ENCODE data around the gene CLINT1. TPM values are rescaled to one million over a fixed set of nuclear protein-coding genes. Genes with fewer than 3 reads are reported as not detected.

Gene CLINT1
- total RNA-seq, 4 donors from 2014 or later = 48.3 to 84.6 (median 61.7) TPM

- H3K4me1 ChIP-seq = peaks cover 0 to 20% (median 7%) of the 10 kb centered on the region in 4 donors
These were observed 115.5 kb downstream of the CLINT1 start, which contains the start of gene LSM11 for GRCh38 chr5:157743163-157744050. Gene LSM11 (plus strand): TSS chr5:157743712. CDS start chr5:157743751, 39 bp downstream.

GRCh38 chr5:157741131-157741530 lies 117.8 kb downstream of the CLINT1 start:
- no peak for DNase-seq (ENCODE audit: low spot score in 2 of 2)
- no peaks in the 10 kb centered on the region for H3K27me3 ChIP-seq
- peaks cover 0 to 20% (median 7%) of the 10 kb centered on the region in 4 donors for H3K4me1 ChIP-seq
- no peaks in the 10 kb centered on the region for H3K9me3 ChIP-seq
- peaks cover 0 to 42% (median 0%) of the 10 kb centered on the region in 3 donors for H3K36me3 ChIP-seq
- no peak overlapping the region for H3K27ac ChIP-seq
- H3K4me3 ChIP-seq = no peak overlapping the region
- no peak for TF ChIP-seq EP300 (IDR thresholded peaks at IDR 0.05)
- no peak for TF ChIP-seq POLR2A (IDR thresholded peaks at IDR 0.05)
- no peak for TF ChIP-seq CTCF (IDR thresholded peaks at IDR 0.05)
- WGBS, 2 donors = 63 to 69% methylated on average over 4 of the region's 4 CpGs

More at GRCh38 chr5:157743163-157744050, 115.5 kb downstream of the CLINT1 start, which contains the start of gene LSM11:
- peaks cover 0 to 19% (median 0%) of the 10 kb centered on the region in 3 donors for H3K36me3 ChIP-seq
- H3K9me3 ChIP-seq = no peaks in the 10 kb centered on the region
- H3K27ac ChIP-seq = peak within 1 kb of the TSS in 2 of 4 donors; percentile 72 to 73
- TF ChIP-seq POLR2A (IDR thresholded peaks at IDR 0.05) (peak in 1 of 2 donors; percentile 26), CTCF (IDR thresholded peaks at IDR 0.05) (peak; percentile 99 to 100 (median 100)), EP300 (IDR thresholded peaks at IDR 0.05) (peak in 1 of 2 donors; percentile 49)
- no peaks in the 10 kb centered on the region for H3K27me3 ChIP-seq
- 1% methylated on average over 14 to 44 of the region's 79 CpGs for WGBS, 2 donors
- DNase-seq (ENCODE audit: low spot score in 2 of 2) = peak; percentile 78 to 83
- peak within 1 kb of the TSS; percentile 53 to 86 (median 69) for H3K4me3 ChIP-seq

GRCh38 chr5:157740229-157740610 lies 118.7 kb downstream of the CLINT1 start:
- Histone ChIP-seq H3K36me3 (peaks cover 0 to 51% (median 0%) of the 10 kb centered on the region in 3 donors), H3K4me1 (peaks cover 0 to 17% (median 7%) of the 10 kb centered on the region in 4 donors), H3K4me3 (no peak overlapping the region), H3K9me3 (no peaks in the 10 kb centered on the region), H3K27me3 (no peaks in the 10 kb centered on the region), H3K27ac (no peak overlapping the region)
- TF ChIP-seq EP300 (IDR thresholded peaks at IDR 0.05) = no peak
- TF ChIP-seq CTCF (IDR thresholded peaks at IDR 0.05) = peak in 1 of 5 experiments; percentile 29
- TF ChIP-seq POLR2A (IDR thresholded peaks at IDR 0.05) = no peak
- 48 to 55% methylated on average over 3 of the region's 3 CpGs for WGBS, 2 donors
- DNase-seq (ENCODE audit: low spot score in 2 of 2) = no peak

- Histone ChIP-seq H3K27me3 (no peaks in the 10 kb centered on the region), H3K36me3 (peaks cover 0 to 56% (median 0%) of the 10 kb centered on the region in 3 donors), H3K4me1 (peaks cover 0 to 10% (median 4%) of the 10 kb centered on the region in 4 donors), H3K9me3 (no peaks in the 10 kb centered on the region), H3K27ac (no peak overlapping the region), H3K4me3 (no peak overlapping the region)
- 84 to 90% methylated on average over 12 of the region's 12 CpGs for WGBS, 2 donors
- TF ChIP-seq CTCF (IDR thresholded peaks at IDR 0.05) (no peak), EP300 (IDR thresholded peaks at IDR 0.05) (no peak), POLR2A (IDR thresholded peaks at IDR 0.05) (no peak)
- DNase-seq (ENCODE audit: low spot score in 2 of 2) = no peak
These were observed 119.3 kb downstream of the CLINT1 start for GRCh38 chr5:157739388-157740228.

Measured in tibial nerve (tissue), 4 donors.